MM.1S (cell line): ENCODE data around the gene UBE2G2.

Source experiments
- DNase-seq: peaks from one replicate; pipeline ENCODE4 v3.0.0-alpha.2; 2015
- H2AFZ ChIP-seq: fragments of 300-600 bp; sonication (generic); 2 replicates; pipeline ENCODE4 v1.6.0; 2016; ENCODE audit warnings: antibody characterized with exemption, low read length
- H3F3A ChIP-seq: fragments of 300-600 bp; sonication (generic); 2 replicates; pipeline ENCODE4 v1.6.1; 2016; ENCODE audit warnings: mild to moderate bottlenecking, antibody characterized with exemption, low read length, moderate library complexity, mixed read lengths; ENCODE audit not compliant: insufficient read depth
- H3K27ac ChIP-seq: fragments of 300-600 bp; sonication (generic); 2 replicates; pipeline ENCODE4 v1.5.1; 2016; ENCODE audit warnings: mild to moderate bottlenecking, low read length
- H3K27me3 ChIP-seq: fragments of 300-600 bp; sonication (generic); replicated peaks from 2 replicates; pipeline ENCODE4 v1.6.0; 2016; ENCODE audit warnings: low read length; ENCODE audit not compliant: insufficient read depth
- H3K36me3 ChIP-seq: fragments of 300-600 bp; sonication (generic); replicated peaks from 2 replicates; pipeline ENCODE4 v1.6.1; 2016; ENCODE audit warnings: mild to moderate bottlenecking, low read length, mixed read lengths; ENCODE audit not compliant: insufficient read depth
- H3K4me1 ChIP-seq: fragments of 300-600 bp; sonication (generic); 2 replicates; pipeline ENCODE4 v1.6.1; 2016; ENCODE audit warnings: low read length, mixed read lengths
- H3K4me2 ChIP-seq: fragments of 300-600 bp; sonication (generic); 2 replicates; pipeline ENCODE4 v1.6.0; 2016; ENCODE audit warnings: low read depth, low read length
- H3K4me3 ChIP-seq: fragments of 300-600 bp; sonication (generic); 2 replicates; pipeline ENCODE4 v1.5.1; 2016; ENCODE audit warnings: low read length, mixed read lengths
- H3K79me2 ChIP-seq: fragments of 300-600 bp; sonication (generic); 2 replicates; pipeline ENCODE4 v1.6.1; 2016; ENCODE audit warnings: mixed run types, low read length, mixed read lengths
- H3K9ac ChIP-seq: fragments of 300-600 bp; sonication (generic); 2 replicates; pipeline ENCODE4 v1.6.1; 2016; ENCODE audit warnings: low read length, mixed read lengths
- H3K9me2 ChIP-seq: fragments of 300-600 bp; sonication (generic); replicated peaks from 2 replicates; pipeline ENCODE4 v1.6.1; 2016; ENCODE audit warnings: mild to moderate bottlenecking, low read length, mixed read lengths; ENCODE audit not compliant: insufficient read depth
- H3K9me3 ChIP-seq: fragments of 300-600 bp; sonication (generic); replicated peaks from 2 replicates; pipeline ENCODE4 v1.6.1; 2016; ENCODE audit warnings: mild to moderate bottlenecking, low read length, mixed read lengths; ENCODE audit not compliant: insufficient read depth
- H4K20me1 ChIP-seq: fragments of 300-600 bp; sonication (generic); 2 replicates; pipeline ENCODE4 v1.6.1; 2016; ENCODE audit warnings: mild to moderate bottlenecking, low read length, moderate library complexity, mixed read lengths; ENCODE audit not compliant: insufficient read depth
- CTCF ChIP-seq: fragments of 300-600 bp; sonication (generic); IDR thresholded peaks from 2 replicates; pipeline ENCODE4 v1.5.1; 2016; ENCODE audit warnings: antibody characterized with exemption, low read length, mixed read lengths
- EZH2 ChIP-seq: fragments of 300-600 bp; sonication (generic); optimal IDR thresholded peaks from 2 replicates; pipeline ENCODE3; 2017; ENCODE audit warnings: low read depth, mild to moderate bottlenecking, antibody characterized with exemption, low read length, mixed read lengths
- EZH2phosphoT487 ChIP-seq: fragments of 300-600 bp; sonication (generic); IDR thresholded peaks from 2 replicates; pipeline ENCODE4 v1.6.1; 2018; ENCODE audit warnings: antibody characterized with exemption, low read length

The UBE2G2 gene

GRCh38 chr21:44831227-44831860 lies 29.7 kb upstream of the UBE2G2 start:
- H3K9me3 ChIP-seq: no peaks in the 10 kb centered on the region
- TF ChIP-seq EZH2 (no peak), CTCF (no peak), EZH2phosphoT487 (no peak)
- H3K4me3 ChIP-seq: no peak overlapping the region
- no peaks in the 10 kb centered on the region for H3K4me1 ChIP-seq
- H3K4me2 ChIP-seq: no peak overlapping the region
- H3K79me2 ChIP-seq: no peaks in the 10 kb centered on the region
- DNase-seq: no peak
- no peaks in the 10 kb centered on the region for H4K20me1 ChIP-seq
- H3K36me3 ChIP-seq: no peaks in the 10 kb centered on the region
- H3K9me2 ChIP-seq: no peaks in the 10 kb centered on the region
- peaks cover 87% of the 10 kb centered on the region for H3K27me3 ChIP-seq
- no peaks in the 10 kb centered on the region for H3F3A ChIP-seq
- no peak overlapping the region for H3K9ac ChIP-seq
- no peak overlapping the region for H2AFZ ChIP-seq
- no peak overlapping the region for H3K27ac ChIP-seq

DNA sequence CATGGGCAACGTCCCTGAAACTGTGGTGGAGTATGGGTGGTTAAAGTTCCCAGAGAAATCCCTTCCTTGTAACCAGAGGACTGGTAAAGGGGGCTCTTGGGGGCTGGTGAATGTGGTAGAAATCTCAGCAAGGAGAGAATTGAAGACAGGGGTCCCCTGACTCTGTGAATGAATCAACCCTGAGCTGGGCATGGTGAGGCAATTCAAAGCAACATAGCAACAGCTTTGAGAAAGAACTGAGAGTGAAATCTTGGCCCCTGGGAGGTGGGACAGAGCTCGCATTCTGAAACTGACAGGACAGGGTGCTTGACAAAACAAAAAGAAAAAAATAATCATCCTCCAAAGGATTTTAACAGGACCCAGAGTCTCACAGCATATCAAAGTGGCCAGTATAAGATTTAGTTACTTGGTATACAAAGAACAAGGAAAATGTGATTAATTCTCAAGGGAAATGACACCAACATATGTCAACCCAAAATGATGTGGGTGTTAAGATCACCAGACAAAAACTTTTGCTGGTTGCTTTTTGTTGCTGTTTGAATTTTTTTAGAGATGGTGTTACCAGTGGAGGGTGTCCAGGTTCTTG lies 28.0 kb upstream of the UBE2G2 start:
- no peaks in the 10 kb centered on the region for H3K9me3 ChIP-seq
- no peak overlapping the region for H3K27ac ChIP-seq
- H3K4me1 ChIP-seq: no peaks in the 10 kb centered on the region
- H4K20me1 ChIP-seq: no peaks in the 10 kb centered on the region
- no peak overlapping the region for H2AFZ ChIP-seq
- no peaks in the 10 kb centered on the region for H3K36me3 ChIP-seq
- H3K9ac ChIP-seq: no peak overlapping the region
- TF ChIP-seq EZH2phosphoT487 (no peak), EZH2 (no peak)
- DNase-seq: no peak
- H3K79me2 ChIP-seq: no peaks in the 10 kb centered on the region
- H3K9me2 ChIP-seq: no peaks in the 10 kb centered on the region
- no peak overlapping the region for H3K4me2 ChIP-seq
- H3K27me3 ChIP-seq: peaks cover 81% of the 10 kb centered on the region
- H3F3A ChIP-seq: no peaks in the 10 kb centered on the region
- H3K4me3 ChIP-seq: no peak overlapping the region

DNA sequence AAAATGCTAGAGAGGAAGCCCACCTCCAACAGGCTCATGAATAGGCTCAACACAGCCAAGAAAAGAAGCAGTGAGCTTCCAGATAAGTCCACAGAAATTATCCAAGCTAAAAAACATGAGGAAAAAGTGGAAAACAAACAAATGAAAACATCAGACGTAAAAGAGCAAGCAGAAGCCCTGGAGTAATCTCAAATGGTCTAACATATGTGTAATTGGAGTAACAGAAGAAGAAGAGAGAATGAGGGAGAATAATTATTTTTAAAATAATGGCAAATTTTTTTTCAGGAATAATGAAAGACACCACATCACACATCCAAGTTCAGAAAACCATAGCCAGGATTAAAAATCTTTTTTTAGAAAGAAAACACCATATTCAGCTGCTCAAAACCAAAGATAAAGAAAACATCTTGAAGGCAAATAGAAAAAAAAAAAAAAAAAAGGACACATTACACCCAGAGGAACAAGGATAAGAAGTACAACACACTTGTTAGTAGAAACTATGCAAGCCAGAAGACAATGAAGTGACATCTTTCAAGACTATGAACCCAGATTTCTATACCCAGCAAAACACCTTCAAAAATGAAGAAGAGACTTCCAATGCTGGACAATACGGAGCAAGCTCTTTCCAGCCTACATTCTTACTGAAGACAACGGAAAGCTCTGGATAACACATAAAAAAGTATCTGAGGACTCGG lies 26.9 kb upstream of the UBE2G2 start:
- DNase-seq: no peak

More for the DNA sequence above, 26.9 kb upstream of the UBE2G2 start:
- H3F3A ChIP-seq: no peaks in the 10 kb centered on the region
- no peaks in the 10 kb centered on the region for H3K79me2 ChIP-seq
- H3K9me3 ChIP-seq: no peaks in the 10 kb centered on the region
- H3K27me3 ChIP-seq: peaks cover 72% of the 10 kb centered on the region
- H3K9ac ChIP-seq: no peak overlapping the region
- no peaks in the 10 kb centered on the region for H4K20me1 ChIP-seq
- H3K4me1 ChIP-seq: no peaks in the 10 kb centered on the region
- no peak overlapping the region for H3K27ac ChIP-seq
- no peaks in the 10 kb centered on the region for H3K9me2 ChIP-seq
- no peaks in the 10 kb centered on the region for H3K36me3 ChIP-seq
- H3K4me2 ChIP-seq: no peak overlapping the region
- no peak for TF ChIP-seq EZH2phosphoT487
- TF ChIP-seq CTCF: no peak
- TF ChIP-seq EZH2: no peak
- H2AFZ ChIP-seq: no peak overlapping the region
- H3K4me3 ChIP-seq: no peak overlapping the region
